Measurements from ENCODE around the gene RAD23B.

- TF ChIP-seq, protein P1, sequence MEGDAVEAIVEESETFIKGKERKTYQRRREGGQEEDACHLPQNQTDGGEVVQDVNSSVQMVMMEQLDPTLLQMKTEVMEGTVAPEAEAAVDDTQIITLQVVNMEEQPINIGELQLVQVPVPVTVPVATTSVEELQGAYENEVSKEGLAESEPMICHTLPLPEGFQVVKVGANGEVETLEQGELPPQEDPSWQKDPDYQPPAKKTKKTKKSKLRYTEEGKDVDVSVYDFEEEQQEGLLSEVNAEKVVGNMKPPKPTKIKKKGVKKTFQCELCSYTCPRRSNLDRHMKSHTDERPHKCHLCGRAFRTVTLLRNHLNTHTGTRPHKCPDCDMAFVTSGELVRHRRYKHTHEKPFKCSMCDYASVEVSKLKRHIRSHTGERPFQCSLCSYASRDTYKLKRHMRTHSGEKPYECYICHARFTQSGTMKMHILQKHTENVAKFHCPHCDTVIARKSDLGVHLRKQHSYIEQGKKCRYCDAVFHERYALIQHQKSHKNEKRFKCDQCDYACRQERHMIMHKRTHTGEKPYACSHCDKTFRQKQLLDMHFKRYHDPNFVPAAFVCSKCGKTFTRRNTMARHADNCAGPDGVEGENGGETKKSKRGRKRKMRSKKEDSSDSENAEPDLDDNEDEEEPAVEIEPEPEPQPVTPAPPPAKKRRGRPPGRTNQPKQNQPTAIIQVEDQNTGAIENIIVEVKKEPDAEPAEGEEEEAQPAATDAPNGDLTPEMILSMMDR (IDR thresholded peaks at IDR 0.05) = no peak
- TF ChIP-seq EP300 (IDR thresholded peaks at IDR 0.05) = peak in 1 of 2 donors; percentile 11
These were observed 5.9 kb upstream of the RAD23B start for GRCh38 chr9:107276966-107277710.

Measured in tibial nerve (tissue), 4 donors.